ENCODE data around the gene NRG2.

NRG2 gene

DNA sequence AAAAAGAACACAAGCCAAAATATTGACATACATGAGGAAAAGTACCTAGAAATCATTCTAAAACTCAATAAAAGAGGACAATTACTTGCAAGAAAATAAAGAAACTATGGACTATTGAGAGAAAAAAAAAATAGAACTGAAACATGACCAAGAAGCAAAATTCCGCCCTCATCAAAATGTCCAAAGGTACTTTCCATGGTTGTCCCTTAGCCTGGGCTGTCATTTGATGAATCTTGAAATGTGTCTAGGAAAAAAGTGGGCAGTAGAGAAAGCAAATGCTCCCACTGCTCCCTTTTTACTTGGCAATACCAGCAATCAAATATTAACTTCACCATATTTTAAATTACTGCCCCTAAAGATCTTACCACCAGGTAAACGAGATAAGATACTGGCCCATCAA lies 10.8 kb downstream of the NRG2 start:
- H3K9ac ChIP-seq, result no peak overlapping the region
- no peaks in the 10 kb centered on the region for H3K36me3 ChIP-seq
- no peaks in the 10 kb centered on the region for H3K27me3 ChIP-seq
- no peaks in the 10 kb centered on the region for H3K9me3 ChIP-seq
- no peak overlapping the region for H3K4me2 ChIP-seq
- TF ChIP-seq Cebpa-rat (IDR thresholded peaks at IDR 0.05), result no peak
- no peak overlapping the region for H3K4me3 ChIP-seq
- no peaks in the 10 kb centered on the region for H3K4me1 ChIP-seq
- H3K27ac ChIP-seq, result no peak overlapping the region
- H4K20me1 ChIP-seq, result no peaks in the 10 kb centered on the region

DNA sequence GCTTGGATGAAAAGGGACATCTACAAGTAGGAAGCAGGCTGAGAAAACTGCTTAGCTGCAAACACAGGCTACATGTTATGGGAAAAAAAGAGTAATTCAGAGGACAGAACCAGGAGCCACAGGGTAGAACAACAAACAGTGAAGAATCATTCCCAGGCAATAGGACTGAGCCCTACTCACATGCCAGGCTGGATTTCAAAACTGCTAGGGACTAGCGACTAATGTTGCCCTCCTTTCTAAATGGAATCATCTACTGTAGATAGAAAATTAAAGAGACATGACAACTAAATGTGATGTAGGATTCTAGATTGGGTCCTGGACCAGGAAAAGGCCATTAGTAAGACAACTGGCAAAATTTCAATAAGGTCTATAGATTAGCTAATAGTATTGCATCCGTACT lies 15.3 kb downstream of the NRG2 start:
- no peaks in the 10 kb centered on the region for H3K9me3 ChIP-seq
- H3K9ac ChIP-seq, result no peak overlapping the region
- H3K4me2 ChIP-seq, result no peak overlapping the region
- TF ChIP-seq Cebpa-rat (IDR thresholded peaks at IDR 0.05), result no peak
- H3K36me3 ChIP-seq, result no peaks in the 10 kb centered on the region
- H3K4me3 ChIP-seq, result no peak overlapping the region
- H3K4me1 ChIP-seq, result no peaks in the 10 kb centered on the region
- H3K27me3 ChIP-seq, result no peaks in the 10 kb centered on the region
- H3K27ac ChIP-seq, result no peak overlapping the region
- H4K20me1 ChIP-seq, result no peaks in the 10 kb centered on the region

DNA sequence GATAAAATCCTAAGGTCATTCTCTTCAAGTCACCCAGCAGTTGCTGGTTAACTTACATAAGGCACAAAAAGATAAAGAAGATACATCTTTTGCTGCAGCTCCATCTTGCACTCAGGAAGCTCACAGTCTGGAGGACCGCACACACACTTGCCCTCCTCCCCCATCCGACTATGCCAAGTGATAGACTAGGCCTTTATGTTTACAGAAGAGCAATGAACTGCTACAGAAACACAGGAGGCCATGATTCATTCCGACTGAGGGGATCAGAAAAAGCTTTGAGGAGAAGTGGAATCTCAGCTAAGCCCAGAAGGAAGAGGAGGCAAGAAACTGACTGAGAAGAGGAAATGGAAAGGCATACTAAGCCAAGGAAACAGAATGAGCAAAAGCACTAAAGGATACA lies 17.4 kb downstream of the NRG2 start:
- H3K4me1 ChIP-seq, result no peaks in the 10 kb centered on the region
- H3K4me3 ChIP-seq, result no peak overlapping the region
- TF ChIP-seq Cebpa-rat (IDR thresholded peaks at IDR 0.05), result no peak
- H3K4me2 ChIP-seq, result no peak overlapping the region
- H3K27ac ChIP-seq, result no peak overlapping the region
- H3K36me3 ChIP-seq, result no peaks in the 10 kb centered on the region
- H3K9ac ChIP-seq, result no peak overlapping the region
- H3K27me3 ChIP-seq, result no peaks in the 10 kb centered on the region
- H3K9me3 ChIP-seq, result no peaks in the 10 kb centered on the region
- H4K20me1 ChIP-seq, result no peaks in the 10 kb centered on the region

DNA sequence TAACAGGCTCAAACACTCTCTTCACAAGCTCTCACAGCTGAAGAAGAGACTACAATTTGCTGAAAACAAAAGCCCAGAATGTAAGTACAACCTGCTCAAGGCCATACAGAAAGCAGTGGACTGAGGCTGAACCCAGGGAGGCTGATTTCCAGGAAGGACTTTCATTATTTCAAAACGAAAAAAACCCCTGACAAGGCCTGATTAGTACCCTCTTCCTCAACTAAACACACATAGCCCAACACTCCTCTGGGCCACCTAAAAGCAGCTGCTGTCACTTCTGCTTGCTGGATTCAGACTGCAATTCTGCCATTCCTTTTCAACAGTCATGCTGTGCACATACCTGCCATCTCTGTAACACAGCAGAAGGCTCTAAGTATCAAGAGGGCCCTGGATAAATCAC lies 18.2 kb downstream of the NRG2 start:
- Histone ChIP-seq H3K36me3 (no peaks in the 10 kb centered on the region), H3K9me3 (no peaks in the 10 kb centered on the region), H3K27ac (no peak overlapping the region), H3K4me3 (no peak overlapping the region), H4K20me1 (no peaks in the 10 kb centered on the region), H3K27me3 (no peaks in the 10 kb centered on the region), H3K4me1 (no peaks in the 10 kb centered on the region), H3K4me2 (no peak overlapping the region), H3K9ac (no peak overlapping the region)
- no peak for TF ChIP-seq Cebpa-rat (IDR thresholded peaks at IDR 0.05)

DNA sequence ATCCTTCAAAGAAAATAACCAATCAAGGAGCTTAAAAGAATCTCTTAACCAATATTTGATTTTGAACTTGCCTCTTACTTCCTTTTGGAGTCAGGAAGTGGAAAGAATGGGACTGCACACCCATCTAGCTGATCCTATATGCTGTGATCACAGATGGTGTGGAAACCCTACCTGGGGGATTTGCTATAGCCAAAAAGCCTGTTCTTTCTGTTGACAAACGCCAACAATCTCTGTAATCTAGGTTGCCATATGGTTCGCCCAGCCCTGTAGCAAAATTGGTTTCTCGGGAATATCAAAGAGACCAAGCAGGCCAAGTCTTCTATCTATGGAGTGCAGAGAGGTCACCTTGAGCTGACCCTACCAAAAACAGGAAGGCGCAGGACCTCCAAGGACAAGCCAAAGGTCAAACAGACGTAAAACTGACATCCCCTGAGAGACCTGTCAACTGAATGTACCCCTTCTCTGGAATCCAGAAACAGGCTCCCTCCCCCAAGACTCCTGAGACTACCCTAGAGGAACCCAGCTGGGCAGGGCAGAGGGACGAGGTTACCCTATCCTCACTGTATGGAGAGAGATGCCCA lies 19.4 kb downstream of the NRG2 start:
- no peak overlapping the region for H3K4me2 ChIP-seq
- no peak overlapping the region for H3K4me3 ChIP-seq
- no peaks in the 10 kb centered on the region for H3K36me3 ChIP-seq
- H3K4me1 ChIP-seq, result no peaks in the 10 kb centered on the region
- H3K27me3 ChIP-seq, result no peaks in the 10 kb centered on the region
- H3K9ac ChIP-seq, result no peak overlapping the region
- no peak overlapping the region for H3K27ac ChIP-seq
- H3K9me3 ChIP-seq, result no peaks in the 10 kb centered on the region
- H4K20me1 ChIP-seq, result no peaks in the 10 kb centered on the region
- TF ChIP-seq Cebpa-rat (IDR thresholded peaks at IDR 0.05), result no peak

DNA sequence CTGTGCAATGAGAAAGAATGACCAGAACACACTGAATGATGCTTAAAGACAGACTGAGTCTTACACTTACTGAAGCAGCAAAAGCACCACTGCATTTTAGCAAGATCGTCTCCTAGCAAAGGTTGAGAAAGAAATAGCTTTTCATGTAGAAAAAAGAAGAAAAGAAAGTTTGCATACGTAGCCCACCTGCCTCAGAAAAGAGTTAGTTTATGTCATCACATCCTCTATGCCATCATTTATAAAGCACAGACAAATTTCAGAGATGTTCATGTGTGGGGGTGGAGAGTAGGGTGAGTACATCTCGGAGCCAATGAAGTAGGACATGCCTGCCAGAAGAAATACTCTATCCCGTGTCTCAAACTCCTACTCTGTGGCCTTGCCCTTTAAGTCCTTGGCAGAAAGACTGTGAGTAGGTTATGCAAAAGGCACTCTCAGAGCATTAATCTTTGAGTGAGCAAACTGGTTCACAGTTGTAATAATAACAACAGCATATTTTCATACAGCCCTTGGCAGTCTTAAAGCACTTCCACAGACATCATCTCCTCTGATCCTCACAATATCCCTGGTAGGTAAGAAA lies 22.4 kb downstream of the NRG2 start:
- no peaks in the 10 kb centered on the region for H3K9me3 ChIP-seq
- no peak overlapping the region for H3K9ac ChIP-seq
- H3K27ac ChIP-seq, result no peak overlapping the region
- TF ChIP-seq Cebpa-rat (IDR thresholded peaks at IDR 0.05), result no peak
- no peaks in the 10 kb centered on the region for H3K27me3 ChIP-seq
- H4K20me1 ChIP-seq, result no peaks in the 10 kb centered on the region
- H3K36me3 ChIP-seq, result no peaks in the 10 kb centered on the region
- H3K4me1 ChIP-seq, result no peaks in the 10 kb centered on the region
- no peak overlapping the region for H3K4me2 ChIP-seq
- no peak overlapping the region for H3K4me3 ChIP-seq

DNA sequence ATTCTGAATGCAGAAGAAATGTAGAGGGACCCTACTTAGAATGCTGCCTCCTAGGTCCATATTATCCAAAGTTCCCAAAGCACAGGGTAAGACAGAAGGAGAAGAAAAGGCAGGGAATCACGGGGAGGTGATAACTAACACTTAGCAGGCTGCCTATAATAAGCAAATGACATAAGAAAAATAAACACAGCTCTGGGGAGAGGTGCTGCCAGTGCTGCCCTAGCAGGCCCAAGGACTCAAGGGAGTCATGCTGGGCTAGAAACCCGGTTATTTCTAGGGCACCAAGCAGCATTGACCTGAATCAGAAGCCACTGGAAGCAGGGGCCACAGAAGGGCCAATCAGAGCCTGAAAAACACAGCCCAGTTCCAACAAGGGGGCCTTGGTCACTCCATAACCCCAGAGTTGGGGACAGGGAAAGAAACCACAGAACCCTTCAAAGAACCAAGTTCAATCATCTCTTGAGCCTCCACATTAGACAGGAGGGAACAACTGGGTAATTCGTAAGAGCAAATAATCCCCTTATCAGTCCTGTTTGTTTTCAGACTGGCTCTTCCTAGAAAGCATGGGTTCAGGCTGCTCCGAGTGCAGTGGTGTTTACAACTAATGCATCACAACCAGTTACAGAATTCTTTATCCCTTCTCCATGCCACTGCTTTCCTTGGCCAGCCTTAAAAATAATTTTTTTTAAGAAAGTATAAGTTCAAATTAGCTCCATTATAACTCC lies 24.0 kb downstream of the NRG2 start:
- no peaks in the 10 kb centered on the region for H3K27me3 ChIP-seq
- no peaks in the 10 kb centered on the region for H3K9me3 ChIP-seq
- H3K27ac ChIP-seq, result no peak overlapping the region
- no peak overlapping the region for H3K4me2 ChIP-seq
- H3K9ac ChIP-seq, result no peak overlapping the region
- H3K4me1 ChIP-seq, result no peaks in the 10 kb centered on the region
- no peaks in the 10 kb centered on the region for H4K20me1 ChIP-seq
- no peak for TF ChIP-seq Cebpa-rat (IDR thresholded peaks at IDR 0.05)
- H3K36me3 ChIP-seq, result no peaks in the 10 kb centered on the region
- H3K4me3 ChIP-seq, result no peak overlapping the region

DNA sequence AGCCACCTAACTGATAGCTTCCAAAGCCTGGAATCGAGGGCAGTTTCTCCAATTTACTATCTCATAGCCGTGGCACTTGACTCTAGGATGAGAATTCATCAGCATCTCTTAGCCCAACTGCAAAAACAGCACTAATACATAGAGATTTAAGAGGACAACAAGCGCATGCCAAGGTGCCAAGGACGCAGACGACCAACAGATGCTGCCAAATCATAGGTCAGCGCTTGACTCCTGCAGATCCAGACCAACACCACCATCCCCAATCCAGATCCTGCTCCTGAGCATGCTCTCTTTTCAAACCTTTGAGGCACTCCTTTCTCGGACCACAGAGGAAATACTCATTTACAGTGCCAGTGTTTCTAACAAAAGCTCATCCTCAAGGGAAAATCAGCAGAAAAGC lies 24.6 kb downstream of the NRG2 start:
- Histone ChIP-seq H3K36me3 (no peaks in the 10 kb centered on the region), H3K27ac (no peak overlapping the region), H4K20me1 (no peaks in the 10 kb centered on the region), H3K9ac (no peak overlapping the region), H3K4me3 (no peak overlapping the region), H3K27me3 (no peaks in the 10 kb centered on the region), H3K4me1 (no peaks in the 10 kb centered on the region), H3K9me3 (no peaks in the 10 kb centered on the region), H3K4me2 (no peak overlapping the region)
- no peak for TF ChIP-seq Cebpa-rat (IDR thresholded peaks at IDR 0.05)

DNA sequence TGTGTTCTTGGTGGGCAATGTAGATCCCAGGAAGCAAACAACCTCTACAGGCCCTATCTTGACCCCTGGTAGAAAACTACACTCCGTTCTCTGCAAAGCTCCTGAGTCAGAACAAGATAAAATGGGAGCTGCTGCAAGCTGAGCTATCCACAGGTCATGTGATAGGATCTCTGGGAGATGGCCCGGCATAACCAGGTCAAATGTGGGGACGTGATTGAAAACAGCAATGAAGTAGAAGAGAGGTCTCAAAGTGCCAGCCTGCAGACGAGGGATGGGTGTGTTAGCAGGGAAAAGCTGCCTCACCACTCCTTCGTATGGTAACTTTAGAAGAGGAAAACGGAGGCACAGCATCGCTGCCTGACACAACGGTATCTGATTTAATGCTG lies 25.0 kb downstream of the NRG2 start:
- Histone ChIP-seq H3K27ac (no peak overlapping the region), H3K4me2 (no peak overlapping the region), H3K27me3 (no peaks in the 10 kb centered on the region), H3K36me3 (no peaks in the 10 kb centered on the region), H3K4me3 (no peak overlapping the region), H3K9me3 (no peaks in the 10 kb centered on the region), H3K9ac (no peak overlapping the region), H4K20me1 (no peaks in the 10 kb centered on the region), H3K4me1 (no peaks in the 10 kb centered on the region)
- no peak for TF ChIP-seq Cebpa-rat (IDR thresholded peaks at IDR 0.05)

DNA sequence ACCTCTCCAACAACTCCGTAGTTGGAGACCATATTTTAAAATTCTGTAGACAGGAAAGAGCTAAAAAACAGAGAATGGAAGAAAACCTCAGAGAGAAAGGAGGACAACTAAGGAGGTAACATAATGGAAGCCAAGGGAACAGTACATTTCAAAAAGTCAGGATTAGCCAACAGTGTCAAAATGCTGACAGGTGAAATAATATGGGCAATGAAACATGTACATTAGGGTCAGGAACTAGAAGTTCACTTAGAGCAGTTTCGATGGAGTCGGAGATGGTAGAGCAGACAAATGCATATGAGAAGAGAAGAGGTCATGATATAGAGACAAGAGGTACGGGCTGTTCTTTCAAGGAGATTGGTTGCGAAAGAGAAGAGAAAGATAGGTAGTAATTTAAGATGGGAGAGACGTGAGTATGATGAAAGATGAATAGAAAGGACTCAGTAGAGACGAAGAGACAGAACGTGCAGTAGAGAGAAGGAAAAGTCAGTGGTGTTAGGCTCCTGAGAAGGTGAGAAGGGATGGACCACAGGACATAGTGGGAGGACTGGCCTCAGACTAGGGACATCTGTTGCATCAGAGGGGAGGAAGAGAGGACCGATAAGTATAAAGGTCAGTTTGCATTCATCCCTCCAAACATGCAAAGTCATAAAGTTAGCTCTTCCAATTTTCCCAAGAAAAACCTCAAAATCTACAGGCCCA lies 25.6 kb downstream of the NRG2 start:
- Histone ChIP-seq H3K27me3 (no peaks in the 10 kb centered on the region), H3K9ac (no peak overlapping the region), H3K36me3 (no peaks in the 10 kb centered on the region), H3K9me3 (no peaks in the 10 kb centered on the region), H4K20me1 (no peaks in the 10 kb centered on the region), H3K4me3 (no peak overlapping the region), H3K4me1 (no peaks in the 10 kb centered on the region), H3K4me2 (no peak overlapping the region), H3K27ac (no peak overlapping the region)
- no peak for TF ChIP-seq Cebpa-rat (IDR thresholded peaks at IDR 0.05)

Measured in BLaER1 (cell line).